B cell (primary cell): ENCODE results near the gene NPIPB4.
"Not testable (repeated sequence)": the region's sequence is repeated elsewhere in the genome, so short reads cannot be mapped to it uniquely, and the experiment has no call there.

Source experiments
- CTCF ChIP-seq: fragments of 200-600 bp; IDR thresholded peaks from one replicate; pipeline ENCODE4 v1.8.0; 2022; ENCODE audit warnings: antibody characterized with exemption, mild to moderate bottlenecking
- EZH2 ChIP-seq: IDR thresholded peaks from 2 replicates; pipeline ENCODE4 v1.6.1; 2012; ENCODE audit warnings: borderline replicate concordance, low read depth, mild to moderate bottlenecking, moderate library complexity, low read length; ENCODE audit not compliant: insufficient read depth, poor library complexity, severe bottlenecking

GRCh38 chr16:21825526-21825925 is 32.0 kb downstream of the NPIPB4 start:
- TF ChIP-seq CTCF, EZH2: not testable (repeated sequence)
